HG02973 (cell line): ENCODE results near the gene ARHGEF12.

Experiments used
- ATAC-seq: cut with Tn5 transposase; IDR thresholded peaks from one replicate; pipeline ENCODE4 v1.9.1; 2021; ENCODE audit warnings: moderate library complexity; ENCODE audit not compliant: unreplicated experiment

The ARHGEF12 gene

GRCh38 chr11:120413480-120413879, 77.3 kb downstream of the ARHGEF12 start:
- no peak for ATAC-seq

- no peak for ATAC-seq
Observed at GRCh38 chr11:120420572-120420971, 84.4 kb downstream of the ARHGEF12 start.

GRCh38 chr11:120424185-120424969, 88.2 kb downstream of the ARHGEF12 start:
- ATAC-seq = no peak

- no peak for ATAC-seq
Observed at GRCh38 chr11:120424970-120425332, 88.7 kb downstream of the ARHGEF12 start.

GRCh38 chr11:120425527-120425926, 89.3 kb downstream of the ARHGEF12 start:
- no peak for ATAC-seq

- no peak for ATAC-seq
Observed at GRCh38 chr11:120430146-120430545, 93.9 kb downstream of the ARHGEF12 start.

- no peak for ATAC-seq
Observed at GRCh38 chr11:120431633-120432032, 95.4 kb downstream of the ARHGEF12 start.

GRCh38 chr11:120432056-120433018, 96.1 kb downstream of the ARHGEF12 start:
- ATAC-seq = no peak

- no peak for ATAC-seq
Observed at GRCh38 chr11:120441592-120441991, 105.4 kb downstream of the ARHGEF12 start.

- ATAC-seq = no peak
Observed at GRCh38 chr11:120442031-120442430, 105.8 kb downstream of the ARHGEF12 start.

GRCh38 chr11:120446802-120447201, 110.6 kb downstream of the ARHGEF12 start:
- no peak for ATAC-seq

GRCh38 chr11:120448240-120448639, 112.0 kb downstream of the ARHGEF12 start:
- ATAC-seq = no peak

- no peak for ATAC-seq
Observed at GRCh38 chr11:120455487-120455886, 119.3 kb downstream of the ARHGEF12 start.

- no peak for ATAC-seq
Observed at GRCh38 chr11:120457996-120458395, 121.8 kb downstream of the ARHGEF12 start.

- no peak for ATAC-seq
Observed at GRCh38 chr11:120462825-120463224, 126.6 kb downstream of the ARHGEF12 start.

- ATAC-seq = no peak
Observed at GRCh38 chr11:120465921-120466534, 129.8 kb downstream of the ARHGEF12 start.

GRCh38 chr11:120467627-120468026, 131.4 kb downstream of the ARHGEF12 start:
- ATAC-seq = no peak

- ATAC-seq = no peak
Observed at GRCh38 chr11:120471131-120471530, 134.9 kb downstream of the ARHGEF12 start.

GRCh38 chr11:120471994-120472393, 135.8 kb downstream of the ARHGEF12 start:
- no peak for ATAC-seq

GRCh38 chr11:120473503-120473902, 137.3 kb downstream of the ARHGEF12 start:
- no peak for ATAC-seq

GRCh38 chr11:120482149-120482548, 145.9 kb downstream of the ARHGEF12 start:
- no peak for ATAC-seq
